ENCODE measurements around the gene ABHD8.

ABHD8 gene
- 5.1 reads per million, percentile 20 among the genes with 10 or more reads in this experiment for total RNA-seq

GRCh38 chr19:17303167-17303939, at the start of gene ABHD8:
ABHD8 (minus strand) TSS chr19:17303425; CDS start chr19:17301616, 1,809 bp downstream.
- peak; percentile 86 for DNase-seq

- no peak for DNase-seq
Observed at GRCh38 chr19:17352608-17353280, 49.5 kb upstream of the ABHD8 start.

GRCh38 chr19:17351815-17352435, 48.7 kb upstream of the ABHD8 start:
- no peak for DNase-seq

- no peak for DNase-seq
Observed at GRCh38 chr19:17348700-17349099, 45.5 kb upstream of the ABHD8 start.

- no peak for DNase-seq
Observed at GRCh38 chr19:17347877-17348276, 44.7 kb upstream of the ABHD8 start.

- DNase-seq: no peak
Observed at GRCh38 chr19:17347361-17347760, 44.1 kb upstream of the ABHD8 start.

- peak; percentile 71 for DNase-seq
Observed at GRCh38 chr19:17346109-17346671, 43.0 kb upstream of the ABHD8 start.

- DNase-seq: no peak
Observed at GRCh38 chr19:17341845-17342244, 38.6 kb upstream of the ABHD8 start.

GRCh38 chr19:17341386-17341785, 38.2 kb upstream of the ABHD8 start:
- DNase-seq: no peak

- no peak for DNase-seq
Observed at GRCh38 chr19:17340871-17341357, 37.7 kb upstream of the ABHD8 start.

- DNase-seq: no peak
Observed at GRCh38 chr19:17340302-17340870, 37.2 kb upstream of the ABHD8 start.

GRCh38 chr19:17339088-17339741, 36.0 kb upstream of the ABHD8 start:
- no peak for DNase-seq

GRCh38 chr19:17338433-17339078, 35.3 kb upstream of the ABHD8 start:
- no peak for DNase-seq

GRCh38 chr19:17337675-17338432, 34.6 kb upstream of the ABHD8 start:
- DNase-seq: no peak

- DNase-seq: peak; percentile 97
Observed at GRCh38 chr19:17336872-17337674, 33.8 kb upstream of the ABHD8 start, which contains the start of gene GTPBP3. GTPBP3 (plus strand) TSS chr19:17337553; CDS start chr19:17337612, 59 bp downstream.

GRCh38 chr19:17335575-17335974, 32.4 kb upstream of the ABHD8 start:
- DNase-seq: no peak

- peak; percentile 95 for DNase-seq
Observed at GRCh38 chr19:17334414-17335409, 31.5 kb upstream of the ABHD8 start, which contains the start of gene ANO8. ANO8 (minus strand) TSS chr19:17334855; CDS start chr19:17334670, 185 bp downstream.
